Transverse colon (tissue), 4 donors: ENCODE measurements around the gene CHRNE. TPM values are rescaled to one million over a fixed set of nuclear protein-coding genes. Genes with fewer than 3 reads are reported as not detected.

Experiments
- DNase-seq: peaks from one replicate; pipeline ENCODE4 v3.0.0-alpha.2; 2019
- H3K27ac ChIP-seq, 4 donors: fragments of 200-600 bp; sonication (generic); 2 replicates each; pipeline ENCODE4 v1.5.1; 2016 to 2018; ENCODE audit warnings: inconsistent platforms in 4 of 4
- H3K27me3 ChIP-seq: fragments of 200-600 bp; sonication (generic); 2 replicates; pipeline ENCODE4 v1.5.1; 2017; ENCODE audit warnings: inconsistent platforms
- H3K36me3 ChIP-seq, 4 donors: fragments of 200-600 bp; sonication (generic); 2 replicates each; pipeline ENCODE4 v1.5.1; 2017 to 2019; ENCODE audit warnings: inconsistent platforms in 4 of 4
- H3K4me1 ChIP-seq, 4 donors: fragments of 200-600 bp; sonication (generic); 2 replicates each; pipeline ENCODE4 v1.5.1; 2017 to 2020; ENCODE audit warnings: inconsistent platforms in 4 of 4
- H3K4me3 ChIP-seq, 4 donors: fragments of 200-600 bp; sonication (generic); 1 replicate in 1 of 4; 2 replicates in 3 of 4; pipeline versions ENCODE4 v1.5.1 to v1.6.1; 2017 to 2019; ENCODE audit warnings: inconsistent platforms in 4 of 4
- H3K9me3 ChIP-seq, 2 donors: fragments of 200-600 bp; sonication (generic); 2 replicates each; pipeline ENCODE4 v1.5.1; 2017 to 2019; ENCODE audit warnings: inconsistent platforms in 2 of 2
- CTCF ChIP-seq, 5 experiments: fragments of 200-600 bp in 3 of 5; fragments of 450-650 bp in 2 of 5; sonication (generic) in 3 of 5; IDR thresholded peaks; 1 replicate in 2 of 5; 2 replicates in 3 of 5; pipeline ENCODE4 v1.5.1; 2016 to 2017; ENCODE audit warnings: antibody characterized with exemption in 5 of 5, inconsistent platforms in 3 of 5, mild to moderate bottlenecking in 2 of 5, moderate library complexity in 1 of 5
- EP300 ChIP-seq: sonication (generic); formaldehyde crosslinking; IDR thresholded peaks from one replicate; pipeline ENCODE4 v1.6.1; 2017; ENCODE audit warnings: antibody characterized with exemption, low read depth
- POLR2A ChIP-seq: fragments of 450-650 bp; IDR thresholded peaks from one replicate; pipeline ENCODE4 v1.6.1; 2016; ENCODE audit warnings: antibody characterized with exemption, mild to moderate bottlenecking, moderate library complexity
- POLR2AphosphoS5 ChIP-seq, 3 donors: sonication (generic); formaldehyde crosslinking; IDR thresholded peaks; one replicate each; pipeline ENCODE4 v1.6.1; 2016; ENCODE audit warnings: antibody characterized with exemption in 3 of 3
- WGBS, 2 donors: methylation state at CpG; one replicate each; pipeline ENCODE4 v1.1.5; 2018; ENCODE audit warnings: low coverage in 1 of 2; 5-methylcytosine and 5-hydroxymethylcytosine counted together
- in situ Hi-C, 4 donors: fragments of 200-750 bp; cut with MboI; loops; one replicate each; pipeline versions ENCODE4 v1.15.0 to v1.15.1; 2017; ENCODE audit warnings: low sequenced_read_pairs in 3 of 4, low pct_ligation_motif_present in 1 of 4, low pct_unique_long_range_greater_than_20kb in 1 of 4
- intact Hi-C: fragments of 100-400 bp; cut with DNase I; formaldehyde crosslinking; loops from one replicate; pipeline ENCODE4 v1.15.1; 2023; ENCODE audit warnings: low total_unique reads
- total RNA-seq, 4 donors: library from RNA; depleted of rRNA; stranded (reverse); fragments of >200 nt; gene quantifications; one replicate each; pipeline ENCODE4 v1.1.0, GENCODE V29; 2016

The CHRNE gene
- total RNA-seq, 4 donors from 2014 or later, result 0.32 TPM; not detected in 3

GRCh38 chr17:4902540-4902939 lies 358 bp downstream of the CHRNE start:
- DNase-seq, result no peak
- Histone ChIP-seq H3K27me3 (peaks cover 15% of the 10 kb centered on the region), H3K9me3 (no peaks in the 10 kb centered on the region), H3K4me3 (no peak overlapping the region), H3K4me1 (peaks cover 0 to 39% (median 24%) of the 10 kb centered on the region in 4 donors), H3K27ac (peak overlapping the region in 1 of 4 donors; percentile 43), H3K36me3 (no peaks in the 10 kb centered on the region)
- in situ Hi-C loops (loop anchor here in 2 of 4 donors (25.0 kb wide), 1 partner anchor 160 kb away; no protein-coding TSS in a partner anchor), intact Hi-C loops (no loop called here)
- no peak for TF ChIP-seq CTCF (IDR thresholded peaks at IDR 0.05)
- no peak for TF ChIP-seq POLR2AphosphoS5 (IDR thresholded peaks at IDR 0.05)
- TF ChIP-seq POLR2A, result no peak
- no peak for TF ChIP-seq EP300
- 68 to 89% methylated on average over 3 to 8 of the region's 8 CpGs for WGBS, 2 donors

GRCh38 chr17:4901648-4902344 lies 1.1 kb downstream of the CHRNE start:
- no peak for DNase-seq
- Histone ChIP-seq H3K4me3 (no peak overlapping the region), H3K27me3 (peaks cover 15% of the 10 kb centered on the region), H3K27ac (no peak overlapping the region), H3K36me3 (peaks cover 0 to 2% (median 0%) of the 10 kb centered on the region in 4 donors), H3K9me3 (no peaks in the 10 kb centered on the region), H3K4me1 (peaks cover 0 to 39% (median 24%) of the 10 kb centered on the region in 4 donors)
- TF ChIP-seq CTCF (IDR thresholded peaks at IDR 0.05) (no peak), POLR2AphosphoS5 (IDR thresholded peaks at IDR 0.05) (no peak), POLR2A (no peak), EP300 (no peak)
- in situ Hi-C loops (loop anchor here in 2 of 4 donors (25.0 kb wide), 1 partner anchor 161 kb away; no protein-coding TSS in a partner anchor), intact Hi-C loops (no loop called here)
- WGBS, 2 donors, result 74% methylated on average over 48 of the region's 48 CpGs; no CpG with 5 or more reads in 1 of the 2 donors

- Histone ChIP-seq H3K27me3 (peaks cover 15% of the 10 kb centered on the region), H3K27ac (no peak overlapping the region), H3K4me1 (peaks cover 0 to 39% (median 24%) of the 10 kb centered on the region in 4 donors), H3K36me3 (peaks cover 0 to 5% (median 0%) of the 10 kb centered on the region in 4 donors), H3K9me3 (no peaks in the 10 kb centered on the region), H3K4me3 (peak overlapping the region in 2 of 4 donors; percentile 37 to 55)
- intact Hi-C loops, result no loop called here
- WGBS, 2 donors, result 70% methylated on average over 34 of the region's 37 CpGs; no CpG with 5 or more reads in 1 of the 2 donors
- no peak for TF ChIP-seq POLR2A
- TF ChIP-seq EP300, result no peak
- no peak for TF ChIP-seq POLR2AphosphoS5 (IDR thresholded peaks at IDR 0.05)
- TF ChIP-seq CTCF (IDR thresholded peaks at IDR 0.05), result no peak
- in situ Hi-C loops, result loop anchor here in 2 of 4 donors (25.0 kb wide), 1 partner anchor 161 kb away; no protein-coding TSS in a partner anchor
- DNase-seq, result no peak
Measured at GRCh38 chr17:4901108-4901647, 1.7 kb downstream of the CHRNE start.
